ENCODE measurements around the gene ANKZF1.

ANKZF1 gene

GRCh38 chr2:219204425-219205164 lies 25.0 kb upstream of the ANKZF1 start:
- Mint-ChIP-seq H3K27me3 (no peaks in the 10 kb centered on the region), H3K36me3 (ENCODE audit: low read depth) (peaks cover 6% of the 10 kb centered on the region), H3K27ac (no peak overlapping the region), H3K4me3 (no peak overlapping the region), H3K9me3 (peaks cover 8% of the 10 kb centered on the region), H3K4me1 (peaks cover 40% of the 10 kb centered on the region)
- ATAC-seq (no peak), DNase-seq (no peak)

- H3K4me1 Mint-ChIP-seq: peaks cover 42% of the 10 kb centered on the region
- no peak for ATAC-seq
- no peaks in the 10 kb centered on the region for H3K27me3 Mint-ChIP-seq
- H3K36me3 Mint-ChIP-seq (ENCODE audit: low read depth): peaks cover 11% of the 10 kb centered on the region
- no peak overlapping the region for H3K4me3 Mint-ChIP-seq
- H3K9me3 Mint-ChIP-seq: peaks cover 8% of the 10 kb centered on the region
- H3K27ac Mint-ChIP-seq: no peak overlapping the region
- DNase-seq: no peak
Measured at GRCh38 chr2:219205165-219205538, 24.5 kb upstream of the ANKZF1 start.

- Mint-ChIP-seq H3K36me3 (ENCODE audit: low read depth) (peaks cover 12% of the 10 kb centered on the region), H3K27ac (peak overlapping the region; percentile 89), H3K27me3 (no peaks in the 10 kb centered on the region), H3K9me3 (peaks cover 6% of the 10 kb centered on the region), H3K4me1 (peaks cover 44% of the 10 kb centered on the region), H3K4me3 (peak overlapping the region; percentile 85)
- no peak for DNase-seq
- no peak for ATAC-seq
Measured at GRCh38 chr2:219205981-219206327, 23.7 kb upstream of the ANKZF1 start.

GRCh38 chr2:219206328-219207133 lies 23.1 kb upstream of the ANKZF1 start, which contains the start of gene ZFAND2B:
Gene ZFAND2B, plus strand, starts transcription at chr2:219206782. Its CDS starts 206 bp downstream, at chr2:219206988.
- DNase-seq: peak; percentile 96
- H3K27me3 Mint-ChIP-seq: no peaks in the 10 kb centered on the region

GRCh38 chr2:219207134-219207883 lies 22.3 kb upstream of the ANKZF1 start:
- no peaks in the 10 kb centered on the region for H3K27me3 Mint-ChIP-seq
- DNase-seq (no peak), ATAC-seq (no peak)
- peaks cover 4% of the 10 kb centered on the region for H3K9me3 Mint-ChIP-seq
- H3K4me3 Mint-ChIP-seq: peak overlapping the region; percentile 85
- peak overlapping the region; percentile 71 for H3K27ac Mint-ChIP-seq
- peaks cover 18% of the 10 kb centered on the region for H3K36me3 Mint-ChIP-seq (ENCODE audit: low read depth)
- peaks cover 48% of the 10 kb centered on the region for H3K4me1 Mint-ChIP-seq

More at GRCh38 chr2:219206328-219207133, 23.1 kb upstream of the ANKZF1 start, which contains the start of gene ZFAND2B:
- ATAC-seq: peak; percentile 97
- Mint-ChIP-seq H3K27ac (peak within 1 kb of the TSS; percentile 89), H3K4me1 (peaks cover 48% of the 10 kb centered on the region), H3K9me3 (peaks cover 4% of the 10 kb centered on the region), H3K36me3 (ENCODE audit: low read depth) (peaks cover 15% of the 10 kb centered on the region), H3K4me3 (peak within 1 kb of the TSS; percentile 85)

GRCh38 chr2:219207884-219208740 lies 21.5 kb upstream of the ANKZF1 start:
- Mint-ChIP-seq H3K9me3 (peaks cover 4% of the 10 kb centered on the region), H3K27me3 (no peaks in the 10 kb centered on the region), H3K27ac (peak overlapping the region; percentile 74), H3K4me1 (peaks cover 48% of the 10 kb centered on the region), H3K4me3 (peak overlapping the region; percentile 85), H3K36me3 (ENCODE audit: low read depth) (peaks cover 19% of the 10 kb centered on the region)
- DNase-seq (no peak), ATAC-seq (no peak)

GRCh38 chr2:219209236-219210195 lies 20.1 kb upstream of the ANKZF1 start:
- no peak for ATAC-seq
- H3K4me1 Mint-ChIP-seq: peaks cover 48% of the 10 kb centered on the region
- peaks cover 24% of the 10 kb centered on the region for H3K36me3 Mint-ChIP-seq (ENCODE audit: low read depth)

GRCh38 chr2:219210196-219210885 lies 19.3 kb upstream of the ANKZF1 start:
- no peak overlapping the region for H3K4me3 Mint-ChIP-seq
- H3K36me3 Mint-ChIP-seq (ENCODE audit: low read depth): peaks cover 29% of the 10 kb centered on the region
- ATAC-seq: no peak
- no peaks in the 10 kb centered on the region for H3K27me3 Mint-ChIP-seq
- peak overlapping the region; percentile 74 for H3K27ac Mint-ChIP-seq
- H3K4me1 Mint-ChIP-seq: peaks cover 46% of the 10 kb centered on the region
- DNase-seq: no peak
- no peaks in the 10 kb centered on the region for H3K9me3 Mint-ChIP-seq

More at GRCh38 chr2:219209236-219210195, 20.1 kb upstream of the ANKZF1 start:
- Mint-ChIP-seq H3K27ac (peak overlapping the region; percentile 74), H3K27me3 (no peaks in the 10 kb centered on the region), H3K9me3 (peaks cover 1% of the 10 kb centered on the region), H3K4me3 (peak overlapping the region; percentile 12)
- DNase-seq: no peak

GRCh38 chr2:219210886-219211362 lies 18.7 kb upstream of the ANKZF1 start:
- Mint-ChIP-seq H3K4me1 (peaks cover 45% of the 10 kb centered on the region), H3K4me3 (no peak overlapping the region), H3K27ac (no peak overlapping the region), H3K9me3 (no peaks in the 10 kb centered on the region), H3K27me3 (no peaks in the 10 kb centered on the region), H3K36me3 (ENCODE audit: low read depth) (peaks cover 29% of the 10 kb centered on the region)
- DNase-seq (no peak), ATAC-seq (no peak)

- H3K27me3 Mint-ChIP-seq: no peaks in the 10 kb centered on the region
- H3K4me3 Mint-ChIP-seq: no peak overlapping the region
- DNase-seq (no peak), ATAC-seq (no peak)
- H3K36me3 Mint-ChIP-seq (ENCODE audit: low read depth): peaks cover 36% of the 10 kb centered on the region
- H3K27ac Mint-ChIP-seq: no peak overlapping the region
- H3K9me3 Mint-ChIP-seq: no peaks in the 10 kb centered on the region
- H3K4me1 Mint-ChIP-seq: peaks cover 44% of the 10 kb centered on the region
Measured at GRCh38 chr2:219213026-219213415, 16.6 kb upstream of the ANKZF1 start.

- no peaks in the 10 kb centered on the region for H3K27me3 Mint-ChIP-seq
- H3K27ac Mint-ChIP-seq: no peak overlapping the region
- ATAC-seq: no peak
- no peak for DNase-seq
- no peak overlapping the region for H3K4me3 Mint-ChIP-seq
- H3K9me3 Mint-ChIP-seq: no peaks in the 10 kb centered on the region
- peaks cover 37% of the 10 kb centered on the region for H3K36me3 Mint-ChIP-seq (ENCODE audit: low read depth)
- peaks cover 40% of the 10 kb centered on the region for H3K4me1 Mint-ChIP-seq
Measured at GRCh38 chr2:219213486-219214071, 16.0 kb upstream of the ANKZF1 start.

- Mint-ChIP-seq H3K36me3 (ENCODE audit: low read depth) (peaks cover 37% of the 10 kb centered on the region), H3K27ac (no peak overlapping the region), H3K4me1 (peaks cover 38% of the 10 kb centered on the region), H3K27me3 (no peaks in the 10 kb centered on the region), H3K9me3 (no peaks in the 10 kb centered on the region), H3K4me3 (no peak overlapping the region)
- no peak for DNase-seq
- ATAC-seq: no peak
Measured at GRCh38 chr2:219214141-219214540, 15.5 kb upstream of the ANKZF1 start.
